ENCODE results near the gene GALNT15. TPM values are rescaled to one million over a fixed set of nuclear protein-coding genes. Genes with fewer than 3 reads are reported as not detected.

Gene GALNT15
- total RNA-seq, 1 donor from 2014 or later = 9.8 TPM

- H3K4me3 ChIP-seq = no peak overlapping the region
- no peak for ATAC-seq
- H3K27me3 ChIP-seq (ENCODE audit: low read depth) = no peaks in the 10 kb centered on the region
- no peak for DNase-seq
- no peaks in the 10 kb centered on the region for H3K9me3 ChIP-seq
- intact Hi-C loops (cut with DNase I) = no loop called here
- TF ChIP-seq CTCF (IDR thresholded peaks at IDR 0.05) = no peak
- H3K27ac ChIP-seq = no peak overlapping the region
- no peaks in the 10 kb centered on the region for H3K4me1 ChIP-seq
- H3K36me3 ChIP-seq = no peaks in the 10 kb centered on the region
Measured at GRCh38 chr3:16251316-16252085, 77.0 kb downstream of the GALNT15 start.

DNA sequence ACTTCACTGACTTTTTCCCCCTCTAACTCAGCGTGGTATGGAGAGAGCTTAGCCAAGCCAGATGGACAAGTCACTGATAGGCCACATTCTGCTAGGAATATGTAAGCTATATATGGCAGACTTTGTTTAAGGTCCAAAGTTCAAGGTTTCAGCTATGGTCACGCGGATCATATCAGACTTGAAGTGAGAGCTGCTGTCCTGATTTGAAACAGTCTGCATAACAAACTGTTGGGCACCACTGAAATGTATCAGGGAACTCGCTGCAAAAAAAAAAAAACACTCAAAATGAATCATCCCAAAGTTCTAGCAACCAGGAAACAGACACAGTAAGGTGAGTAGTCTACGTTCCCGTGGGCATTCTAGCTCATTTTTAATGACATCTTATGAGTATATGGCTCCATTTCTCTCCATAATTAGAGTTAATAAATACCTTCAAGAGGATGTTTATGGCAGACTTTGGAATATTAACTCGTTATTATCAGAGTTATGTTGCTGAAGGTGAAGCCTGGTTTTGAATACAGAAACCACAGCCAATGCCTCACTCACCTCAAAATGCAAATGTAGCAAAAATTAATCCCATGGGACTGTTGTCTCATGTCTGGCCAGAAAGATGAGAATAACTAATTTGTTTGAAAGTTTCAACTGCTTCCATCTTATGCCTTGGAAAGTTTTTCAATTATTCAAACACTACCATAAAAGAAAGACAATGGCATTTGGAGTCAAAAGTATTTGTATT lies 77.9 kb downstream of the GALNT15 start:
- H3K27ac ChIP-seq = no peak overlapping the region
- no peaks in the 10 kb centered on the region for H3K36me3 ChIP-seq
- no peaks in the 10 kb centered on the region for H3K9me3 ChIP-seq
- no peak for TF ChIP-seq CTCF (IDR thresholded peaks at IDR 0.05)
- no peaks in the 10 kb centered on the region for H3K4me1 ChIP-seq
- no peak overlapping the region for H3K4me3 ChIP-seq
- DNase-seq (no peak), ATAC-seq (no peak)
- intact Hi-C loops (cut with DNase I) = no loop called here
- H3K27me3 ChIP-seq (ENCODE audit: low read depth) = no peaks in the 10 kb centered on the region

DNA sequence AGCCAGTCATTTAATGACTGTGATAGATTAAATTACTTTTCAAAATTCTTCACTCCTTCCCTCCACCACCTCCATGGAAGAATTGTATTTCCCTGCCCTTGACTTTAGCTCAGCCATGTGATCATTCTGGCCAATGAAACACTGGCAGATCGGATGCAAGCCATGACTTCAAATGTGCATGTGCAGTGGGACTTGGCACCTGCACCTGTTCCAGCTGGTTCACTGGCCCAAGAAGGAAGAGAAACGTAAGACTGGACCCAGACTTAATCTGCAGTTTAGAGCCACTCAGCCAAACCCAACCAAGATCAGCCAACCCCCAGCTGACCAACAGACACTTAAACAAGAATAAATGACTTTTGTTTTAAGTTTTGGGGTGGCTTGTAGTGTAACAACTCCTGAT lies 78.5 kb downstream of the GALNT15 start:
- no peaks in the 10 kb centered on the region for H3K9me3 ChIP-seq
- peaks cover 1% of the 10 kb centered on the region for H3K36me3 ChIP-seq
- H3K4me1 ChIP-seq = no peaks in the 10 kb centered on the region
- DNase-seq = no peak
- no peak for TF ChIP-seq CTCF (IDR thresholded peaks at IDR 0.05)
- peak overlapping the region; percentile 25 for H3K27ac ChIP-seq
- no peak overlapping the region for H3K4me3 ChIP-seq
- no peaks in the 10 kb centered on the region for H3K27me3 ChIP-seq (ENCODE audit: low read depth)
- intact Hi-C loops (cut with DNase I) = no loop called here
- ATAC-seq = no peak

GRCh38 chr3:16253601-16254000 lies 79.1 kb downstream of the GALNT15 start:
- ATAC-seq (peak; percentile 91 to 95), DNase-seq (peak; percentile 74)
- Histone ChIP-seq H3K27ac (peak overlapping the region; percentile 25), H3K27me3 (ENCODE audit: low read depth) (no peaks in the 10 kb centered on the region), H3K9me3 (no peaks in the 10 kb centered on the region), H3K4me3 (no peak overlapping the region), H3K4me1 (no peaks in the 10 kb centered on the region), H3K36me3 (peaks cover 7% of the 10 kb centered on the region)
- intact Hi-C loops (cut with DNase I) = no loop called here
- no peak for TF ChIP-seq CTCF (IDR thresholded peaks at IDR 0.05)

DNA sequence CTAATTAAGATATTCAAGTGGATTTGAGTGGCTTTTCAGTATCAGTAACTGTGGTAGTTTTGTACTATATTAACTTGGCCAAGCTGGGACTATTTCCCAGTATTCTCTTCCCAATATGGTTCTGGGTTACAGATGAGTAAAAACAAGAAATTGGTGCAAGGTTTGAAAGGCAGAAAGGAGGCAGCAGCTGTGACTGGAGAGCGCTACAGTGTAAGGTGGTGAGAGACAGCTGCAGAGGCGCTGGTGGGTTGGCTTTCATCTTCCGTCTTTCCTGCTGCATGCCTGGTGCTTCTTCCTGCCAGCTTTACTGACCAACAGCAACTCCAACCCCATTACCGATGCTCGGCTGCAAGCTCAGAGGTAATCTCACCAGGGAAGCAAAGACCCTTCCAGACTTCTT lies 80.4 kb downstream of the GALNT15 start:
- Histone ChIP-seq H3K4me3 (no peak overlapping the region), H3K9me3 (no peaks in the 10 kb centered on the region), H3K27me3 (ENCODE audit: low read depth) (no peaks in the 10 kb centered on the region), H3K4me1 (no peaks in the 10 kb centered on the region), H3K36me3 (peaks cover 20% of the 10 kb centered on the region), H3K27ac (no peak overlapping the region)
- DNase-seq (no peak), ATAC-seq (no peak)
- TF ChIP-seq CTCF (IDR thresholded peaks at IDR 0.05) = no peak
- intact Hi-C loops (cut with DNase I) = no loop called here
